HG03432 (cell line): Measurements from ENCODE around the gene OR51G1.
"Not testable (repeated sequence)": the region's sequence is repeated elsewhere in the genome, so short reads cannot be mapped to it uniquely, and the experiment has no call there.

ENCODE experiments used
- ATAC-seq: cut with Tn5 transposase; IDR thresholded peaks from one replicate; pipeline ENCODE4 v1.9.1; 2021; ENCODE audit warnings: mild to moderate bottlenecking, moderate library complexity; ENCODE audit not compliant: unreplicated experiment

Gene OR51G1

GRCh38 chr11:4924239-4924638, at the start of gene OR51G1:
Gene OR51G1 (minus strand): TSS chr11:4924339. CDS start chr11:4924339, 0 bp downstream.
- no peak for ATAC-seq

- no peak for ATAC-seq
Observed at GRCh38 chr11:4962816-4963215, 38.7 kb upstream of the OR51G1 start.

- no peak for ATAC-seq
Observed at GRCh38 chr11:4960877-4961276, 36.7 kb upstream of the OR51G1 start.

GRCh38 chr11:4957396-4957795, 33.3 kb upstream of the OR51G1 start:
- ATAC-seq: no peak

- not testable (repeated sequence) for ATAC-seq
Observed at GRCh38 chr11:4955613-4956012, 31.5 kb upstream of the OR51G1 start, which contains the start of gene OR51A2. Gene OR51A2 (minus strand): TSS chr11:4955713. CDS start chr11:4955713, 0 bp downstream.

- ATAC-seq: no peak
Observed at GRCh38 chr11:4947505-4947904, 23.4 kb upstream of the OR51G1 start, which contains the start of gene OR51A4. Gene OR51A4 (minus strand): TSS chr11:4947605. CDS start chr11:4947100, 505 bp downstream.

- no peak for ATAC-seq
Observed at GRCh38 chr11:4936745-4937144, 12.6 kb upstream of the OR51G1 start.

- ATAC-seq: no peak
Observed at GRCh38 chr11:4932751-4933150, 8.6 kb upstream of the OR51G1 start.

- no peak for ATAC-seq
Observed at GRCh38 chr11:4926608-4927007, 2.5 kb upstream of the OR51G1 start.

- ATAC-seq: no peak
Observed at GRCh38 chr11:4922304-4922703, 1.8 kb downstream of the OR51G1 start.

- no peak for ATAC-seq
Observed at GRCh38 chr11:4921796-4922195, 2.3 kb downstream of the OR51G1 start.

GRCh38 chr11:4919250-4919649, 4.9 kb downstream of the OR51G1 start, which contains the start of gene OR51G2:
Gene OR51G2 (minus strand): TSS chr11:4919350. CDS start chr11:4915663, 3,687 bp downstream.
- ATAC-seq: no peak

- ATAC-seq: no peak
Observed at GRCh38 chr11:4916581-4916980, 7.6 kb downstream of the OR51G1 start.

GRCh38 chr11:4903484-4903883, 20.7 kb downstream of the OR51G1 start, which contains the start of gene OR51A7:
Gene OR51A7 (plus strand): TSS chr11:4903783. CDS start chr11:4907370, 3,587 bp downstream.
- ATAC-seq: no peak

GRCh38 chr11:4891996-4892640, 32.0 kb downstream of the OR51G1 start:
- ATAC-seq: no peak

GRCh38 chr11:4890279-4890678, 33.9 kb downstream of the OR51G1 start:
- no peak for ATAC-seq

GRCh38 chr11:4887591-4887990, 36.5 kb downstream of the OR51G1 start:
- ATAC-seq: no peak

GRCh38 chr11:4886186-4886585, 38.0 kb downstream of the OR51G1 start:
- no peak for ATAC-seq

- no peak for ATAC-seq
Observed at GRCh38 chr11:4884361-4884760, 39.8 kb downstream of the OR51G1 start.

- ATAC-seq: no peak
Observed at GRCh38 chr11:4882543-4882942, 41.6 kb downstream of the OR51G1 start.

- no peak for ATAC-seq
Observed at GRCh38 chr11:4881860-4882500, 42.2 kb downstream of the OR51G1 start, which contains the start of gene OR51T1. Gene OR51T1 (plus strand): TSS chr11:4881900. CDS start chr11:4881900, 0 bp downstream.

GRCh38 chr11:4881188-4881587, 43.0 kb downstream of the OR51G1 start:
- no peak for ATAC-seq
